ENCODE measurements around the gene TCEANC2. TPM values are rescaled to one million over a fixed set of nuclear protein-coding genes. Genes with fewer than 3 reads are reported as not detected.

The TCEANC2 gene
- total RNA-seq, 1 experiment from 2014 or later: 5.3 TPM

GRCh38 chr1:54091666-54092065, 38.3 kb downstream of the TCEANC2 start:
- WGBS (ENCODE audit: extremely low coverage, insufficient read length, low lambda C conversion rate): 100% methylated on average over 1 of the region's 3 CpGs
- no peaks in the 10 kb centered on the region for H3K9me3 Mint-ChIP-seq

More at GRCh38 chr1:54091666-54092065, 38.3 kb downstream of the TCEANC2 start:
- Histone ChIP-seq H4K20me1 (ENCODE audit: control insufficient read depth, insufficient read depth, insufficient read length) (no peaks in the 10 kb centered on the region), H2BK15ac (ENCODE audit: low read depth, low read length) (no peak overlapping the region), H3K23me2 (ENCODE audit: insufficient read length, low read depth, low read length, poor library complexity, severe bottlenecking) (no peaks in the 10 kb centered on the region), H3K27me3 (ENCODE audit: insufficient read depth, low read length) (no peaks in the 10 kb centered on the region), H3K79me2 (ENCODE audit: insufficient read depth, low read length) (no peaks in the 10 kb centered on the region), H2AFZ (ENCODE audit: low read length) (no peak overlapping the region), H4K5ac (ENCODE audit: insufficient read length, low read depth, low read length) (no peak overlapping the region), H3K9me3 (ENCODE audit: control insufficient read depth, low read depth, low read length) (no peaks in the 10 kb centered on the region), H4K91ac (ENCODE audit: insufficient read length, low read depth, low read length) (no peak overlapping the region), H3K27ac (ENCODE audit: insufficient read length, low read depth, low read length) (no peak overlapping the region), H2AK5ac (ENCODE audit: insufficient read length, low read length) (no peak overlapping the region), H2BK5ac (ENCODE audit: insufficient read length, low read length) (no peak overlapping the region), H3K56ac (ENCODE audit: insufficient read length, low read depth, low read length) (no peak overlapping the region), H2BK120ac (ENCODE audit: low read depth, low read length, poor library complexity, severe bottlenecking) (no peak overlapping the region), H3K79me1 (ENCODE audit: insufficient read depth, low read depth, low read length, poor library complexity, severe bottlenecking) (no peaks in the 10 kb centered on the region), H3T11ph (ENCODE audit: low read length) (no peak overlapping the region), H3K9ac (ENCODE audit: extremely low read depth, insufficient read length, low read length) (no peak overlapping the region), H3K4ac (ENCODE audit: low read depth, low read length) (no peak overlapping the region), H3K4me1 (ENCODE audit: insufficient read depth, low read length) (no peaks in the 10 kb centered on the region), H3K23ac (ENCODE audit: insufficient read length, low read depth, low read length) (no peak overlapping the region), H3K4me2 (ENCODE audit: insufficient read depth, insufficient read length, low read length) (no peak overlapping the region), H3K14ac (ENCODE audit: insufficient read depth, low read length) (no peak overlapping the region), H2BK20ac (ENCODE audit: low read depth, low read length, poor library complexity, severe bottlenecking) (no peak overlapping the region), H3K18ac (ENCODE audit: insufficient read length, low read depth, low read length) (no peak overlapping the region), H2BK12ac (ENCODE audit: insufficient read length, low read depth, low read length) (no peak overlapping the region), H4K8ac (replicated peaks; ENCODE audit: insufficient read length, low read depth, low read length) (no peak overlapping the region)
- DNase-seq: no peak
- H3K36me3 Mint-ChIP-seq (ENCODE audit: insufficient read depth in 1 of 3, low read depth in 3 of 3): no peaks in the 10 kb centered on the region; a peak in 1 of 7 replicates
- H3K27me3 Mint-ChIP-seq (ENCODE audit: low read depth): no peaks in the 10 kb centered on the region
- H3K27ac Mint-ChIP-seq: no peak overlapping the region
- peaks cover 2 to 3% of the 10 kb centered on the region in 2 experiments; a peak in 3 of 4 replicates for H3K4me1 Mint-ChIP-seq
- H3K4me3 Mint-ChIP-seq: no peak overlapping the region
- TF ChIP-seq, protein P1, sequence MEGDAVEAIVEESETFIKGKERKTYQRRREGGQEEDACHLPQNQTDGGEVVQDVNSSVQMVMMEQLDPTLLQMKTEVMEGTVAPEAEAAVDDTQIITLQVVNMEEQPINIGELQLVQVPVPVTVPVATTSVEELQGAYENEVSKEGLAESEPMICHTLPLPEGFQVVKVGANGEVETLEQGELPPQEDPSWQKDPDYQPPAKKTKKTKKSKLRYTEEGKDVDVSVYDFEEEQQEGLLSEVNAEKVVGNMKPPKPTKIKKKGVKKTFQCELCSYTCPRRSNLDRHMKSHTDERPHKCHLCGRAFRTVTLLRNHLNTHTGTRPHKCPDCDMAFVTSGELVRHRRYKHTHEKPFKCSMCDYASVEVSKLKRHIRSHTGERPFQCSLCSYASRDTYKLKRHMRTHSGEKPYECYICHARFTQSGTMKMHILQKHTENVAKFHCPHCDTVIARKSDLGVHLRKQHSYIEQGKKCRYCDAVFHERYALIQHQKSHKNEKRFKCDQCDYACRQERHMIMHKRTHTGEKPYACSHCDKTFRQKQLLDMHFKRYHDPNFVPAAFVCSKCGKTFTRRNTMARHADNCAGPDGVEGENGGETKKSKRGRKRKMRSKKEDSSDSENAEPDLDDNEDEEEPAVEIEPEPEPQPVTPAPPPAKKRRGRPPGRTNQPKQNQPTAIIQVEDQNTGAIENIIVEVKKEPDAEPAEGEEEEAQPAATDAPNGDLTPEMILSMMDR (conservative IDR thresholded peaks at IDR 0.05): no peak
